SK-N-SH treated with all-trans-retinoic acid at 6 μM for 48 hours (cell line): ENCODE results near the gene MTUS2.

ENCODE experiments used
- ATAC-seq: fragments of 200-7000 bp; cut with Tn5 transposase; 3 replicates; pipeline ENCODE4 v1.9.1; 2020; ENCODE audit warnings: mild to moderate bottlenecking, moderate library complexity
- ARNTL ChIP-seq: fragments of 450-650 bp; formaldehyde crosslinking; IDR thresholded peaks from 2 replicates; pipeline ENCODE4 v1.5.0; 2020; ENCODE audit warnings: low read depth, mild to moderate bottlenecking, moderate library complexity, borderline replicate concordance
- CSDC2 ChIP-seq: fragments of 250-450 bp; sonication (Bioruptor Pico); IDR thresholded peaks from 2 replicates; pipeline ENCODE4 v1.5.0; 2020; ENCODE audit warnings: mild to moderate bottlenecking, moderate library complexity
- CSRNP3 ChIP-seq: fragments of 250-450 bp; sonication (Bioruptor Pico); IDR thresholded peaks from 2 replicates; pipeline ENCODE4 v1.5.1; 2021; ENCODE audit warnings: mild to moderate bottlenecking, moderate library complexity
- ESRRG ChIP-seq: fragments of 250-450 bp; sonication (Bioruptor Pico); IDR thresholded peaks from 2 replicates; pipeline ENCODE4 v1.6.1; 2021; ENCODE audit warnings: mild to moderate bottlenecking
- GLIS3 ChIP-seq: fragments of 250-450 bp; sonication (Bioruptor Pico); IDR thresholded peaks from 2 replicates; pipeline ENCODE4 v1.5.0; 2020; ENCODE audit warnings: mild to moderate bottlenecking, moderate library complexity
- ISL1 ChIP-seq: fragments of 250-450 bp; sonication (Bioruptor Pico); IDR thresholded peaks from 2 replicates; pipeline ENCODE4 v2.1.2; 2022; ENCODE audit warnings: mild to moderate bottlenecking, moderate library complexity
- OSR1 ChIP-seq: fragments of 250-450 bp; sonication (Bioruptor Pico); IDR thresholded peaks from 2 replicates; pipeline ENCODE4 v1.8.0; 2022; ENCODE audit warnings: moderate library complexity, mild to moderate bottlenecking, inconsistent platforms
- PATZ1 ChIP-seq: fragments of 250-450 bp; sonication (Bioruptor Pico); IDR thresholded peaks from 2 replicates; pipeline ENCODE4 v1.8.0; 2020; ENCODE audit warnings: mild to moderate bottlenecking, moderate library complexity, borderline replicate concordance
- POU6F1 ChIP-seq: fragments of 250-450 bp; sonication (Bioruptor Pico); IDR thresholded peaks from 2 replicates; pipeline ENCODE4 v1.8.0; 2021; ENCODE audit warnings: low read depth, mild to moderate bottlenecking, moderate library complexity, borderline replicate concordance
- PPARA ChIP-seq: fragments of 250-450 bp; sonication (Bioruptor Pico); IDR thresholded peaks from 2 replicates; pipeline ENCODE4 v1.5.0; 2020; ENCODE audit warnings: mild to moderate bottlenecking, borderline replicate concordance
- SNAI2 ChIP-seq: fragments of 250-450 bp; sonication (Bioruptor Pico); IDR thresholded peaks from 2 replicates; pipeline ENCODE4 v1.5.0; 2020; ENCODE audit warnings: mild to moderate bottlenecking, moderate library complexity
- TCF4 ChIP-seq: fragments of 250-450 bp; sonication (Bioruptor Pico); IDR thresholded peaks from 2 replicates; pipeline ENCODE4 v1.8.0; 2021; ENCODE audit warnings: mild to moderate bottlenecking, moderate library complexity, borderline replicate concordance
- TOX ChIP-seq: fragments of 250-450 bp; sonication (Bioruptor Pico); IDR thresholded peaks from 2 replicates; pipeline ENCODE4 v1.8.0; 2021; ENCODE audit warnings: mild to moderate bottlenecking, moderate library complexity, borderline replicate concordance
- TSHZ2 ChIP-seq: fragments of 250-450 bp; sonication (Bioruptor Pico); IDR thresholded peaks from 2 replicates; pipeline ENCODE4 v1.5.0; 2020; ENCODE audit warnings: mild to moderate bottlenecking, moderate library complexity
- ZC3H10 ChIP-seq: fragments of 250-450 bp; sonication (Bioruptor Pico); IDR thresholded peaks from 2 replicates; pipeline ENCODE4 v1.5.1; 2021; ENCODE audit warnings: mild to moderate bottlenecking, moderate library complexity
- ZFP3 ChIP-seq: fragments of 250-450 bp; sonication (Bioruptor Pico); IDR thresholded peaks from 2 replicates; pipeline ENCODE4 v1.5.0; 2020; ENCODE audit warnings: mild to moderate bottlenecking, moderate library complexity
- ZFP30 ChIP-seq: fragments of 450-650 bp; formaldehyde crosslinking; IDR thresholded peaks from 2 replicates; pipeline ENCODE4 v1.5.0; 2022; ENCODE audit warnings: mild to moderate bottlenecking, moderate library complexity
- ZNF565 ChIP-seq: fragments of 450-650 bp; formaldehyde crosslinking; conservative IDR thresholded peaks from 2 replicates; pipeline ENCODE4 v1.5.0; 2020; ENCODE audit warnings: low read depth, mild to moderate bottlenecking, moderate library complexity
- ZNF70 ChIP-seq: fragments of 450-650 bp; formaldehyde crosslinking; IDR thresholded peaks from 2 replicates; pipeline ENCODE4 v1.5.0; 2020; ENCODE audit warnings: mild to moderate bottlenecking, moderate library complexity
- ZNF8 ChIP-seq: fragments of 450-650 bp; formaldehyde crosslinking; IDR thresholded peaks from 2 replicates; pipeline ENCODE4 v1.5.0; 2020; ENCODE audit warnings: mild to moderate bottlenecking, moderate library complexity

The MTUS2 gene

GRCh38 chr13:28820099-28821051 is at the start of gene MTUS2:
TSS of gene MTUS2 (plus strand) at chr13:28820339.
- no peak for ATAC-seq

GRCh38 chr13:28778308-28779215 is 41.6 kb upstream of the MTUS2 start:
- no peak for ATAC-seq
- TF ChIP-seq TSHZ2 (no peak), OSR1 (CRISPR knock-in tag) (no peak), ZNF70 (CRISPR knock-in tag) (no peak), ZFP3 (CRISPR knock-in tag) (no peak), ZNF565 (CRISPR knock-in tag) (no peak), TCF4 (no peak), TOX (CRISPR knock-in tag) (no peak)

More at GRCh38 chr13:28820099-28821051, at the start of gene MTUS2:
- TF ChIP-seq PATZ1: no peak
- TF ChIP-seq, all 23 proteins: peak for 0

GRCh38 chr13:28792992-28793391 is 27.1 kb upstream of the MTUS2 start:
- ATAC-seq: peak; percentile 43; the same call in 1 of the 3 replicates
- TF ChIP-seq ISL1 (CRISPR knock-in tag): no peak
- TF ChIP-seq SNAI2 (CRISPR knock-in tag): no peak
- no peak for TF ChIP-seq POU6F1 (CRISPR knock-in tag)
- no peak for TF ChIP-seq ESRRG (CRISPR knock-in tag)
- no peak for TF ChIP-seq CSDC2
- no peak for TF ChIP-seq ZNF70 (CRISPR knock-in tag)
- no peak for TF ChIP-seq ZFP30
- TF ChIP-seq ARNTL (CRISPR knock-in tag): no peak
- TF ChIP-seq PATZ1: no peak
- TF ChIP-seq TCF4: no peak
- no peak for TF ChIP-seq GLIS3 (CRISPR knock-in tag)
- no peak for TF ChIP-seq PPARA (CRISPR knock-in tag)
- TF ChIP-seq ZNF8: no peak
- no peak for TF ChIP-seq OSR1 (CRISPR knock-in tag)
- no peak for TF ChIP-seq CSRNP3
- no peak for TF ChIP-seq TSHZ2
- TF ChIP-seq ZFP3 (CRISPR knock-in tag): no peak
- no peak for TF ChIP-seq ZC3H10
- no peak for TF ChIP-seq TOX (CRISPR knock-in tag)
- no peak for TF ChIP-seq ZNF565 (CRISPR knock-in tag)
- TF ChIP-seq, all 23 proteins: peak for 0
